ENCODE measurements around the gene DNAJC13. TPM values are rescaled to one million over a fixed set of nuclear protein-coding genes. Genes with fewer than 3 reads are reported as not detected.

Gene DNAJC13
- total and polyA plus RNA-seq, 2 experiments from 2014 or later, result 15.1 to 55.4 TPM

DNA sequence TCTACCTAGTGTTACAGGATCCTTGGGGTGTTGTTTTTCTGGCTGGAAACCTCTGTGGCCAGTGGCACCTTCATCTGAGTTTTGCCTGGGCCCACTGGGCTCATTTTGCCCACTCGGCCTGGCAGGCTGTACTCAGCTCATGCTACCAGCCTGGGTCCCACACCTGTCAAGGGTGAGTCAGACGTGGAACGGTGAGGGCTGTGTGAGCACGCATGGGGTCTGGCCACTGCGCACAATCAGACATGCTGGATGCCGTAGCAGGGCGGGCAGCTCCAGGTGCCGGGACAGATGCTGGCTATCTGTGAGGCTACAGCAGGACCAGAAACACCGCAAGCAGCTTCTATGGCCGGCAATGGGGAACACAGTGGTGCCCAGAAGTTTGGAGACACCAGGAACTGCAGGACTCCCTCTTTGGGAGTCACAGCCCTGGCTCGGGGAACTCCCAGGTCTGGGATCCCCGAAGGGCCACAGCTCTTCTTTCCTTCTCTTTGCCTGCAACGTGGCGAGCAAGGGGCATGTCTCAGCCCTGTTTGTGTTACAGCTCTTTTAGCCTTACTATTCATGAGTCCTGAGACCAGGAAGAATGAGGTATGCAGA is 35.9 kb upstream of the DNAJC13 start:
- 89% methylated on average over 14 of the region's 14 CpGs for WGBS (ENCODE audit: low lambda C conversion rate, missing lambda C conversion rate)
- Histone ChIP-seq H3K27ac (no peak overlapping the region), H3K4me3 (no peak overlapping the region), H2AFZ (no peak overlapping the region), H4K20me1 (ENCODE audit: insufficient read depth, poor library complexity, severe bottlenecking) (no peaks in the 10 kb centered on the region), H3K4me1 (ENCODE audit: insufficient read depth) (no peaks in the 10 kb centered on the region), H3K4me2 (no peak overlapping the region), H3K27me3 (no peaks in the 10 kb centered on the region), H3K9me2 (replicated peaks; ENCODE audit: insufficient read depth) (no peaks in the 10 kb centered on the region), H3K79me2 (no peaks in the 10 kb centered on the region), H3K9me3 (ENCODE audit: low read depth) (no peaks in the 10 kb centered on the region), H3K36me3 (replicated peaks; ENCODE audit: insufficient read depth, low read depth) (no peaks in the 10 kb centered on the region)
- TF ChIP-seq EZH2phosphoT487 (IDR thresholded peaks at IDR 0.05; ENCODE audit: low read depth, severe bottlenecking, unreplicated experiment) (no peak), EZH2 (IDR thresholded peaks at IDR 0.05; ENCODE audit: borderline replicate concordance) (no peak), CTCF (IDR thresholded peaks at IDR 0.05; ENCODE audit: poor library complexity) (no peak)
- no peak for DNase-seq (ENCODE audit: low spot score)

- Histone ChIP-seq H3K79me2 (no peaks in the 10 kb centered on the region), H3K4me1 (ENCODE audit: insufficient read depth) (no peaks in the 10 kb centered on the region), H3K4me2 (no peak overlapping the region), H3K36me3 (replicated peaks; ENCODE audit: insufficient read depth, low read depth) (no peaks in the 10 kb centered on the region), H3K4me3 (no peak overlapping the region), H3K9me3 (ENCODE audit: low read depth) (no peaks in the 10 kb centered on the region), H3K9me2 (replicated peaks; ENCODE audit: insufficient read depth) (no peaks in the 10 kb centered on the region), H3K27ac (peak overlapping the region; percentile 48), H2AFZ (no peak overlapping the region), H3K27me3 (no peaks in the 10 kb centered on the region), H4K20me1 (ENCODE audit: insufficient read depth, poor library complexity, severe bottlenecking) (no peaks in the 10 kb centered on the region)
- TF ChIP-seq CTCF (IDR thresholded peaks at IDR 0.05; ENCODE audit: poor library complexity) (no peak), EZH2phosphoT487 (IDR thresholded peaks at IDR 0.05; ENCODE audit: low read depth, severe bottlenecking, unreplicated experiment) (no peak), EZH2 (IDR thresholded peaks at IDR 0.05; ENCODE audit: borderline replicate concordance) (no peak)
- no peak for DNase-seq (ENCODE audit: low spot score)
- WGBS (ENCODE audit: low lambda C conversion rate, missing lambda C conversion rate), result 33% methylated on average over 4 of the region's 4 CpGs
Measured at GRCh38 chr3:132382267-132382666, 35.0 kb upstream of the DNAJC13 start.

- peak; percentile 66 for DNase-seq (ENCODE audit: low spot score)
- Histone ChIP-seq H2AFZ (no peak overlapping the region), H3K36me3 (replicated peaks; ENCODE audit: insufficient read depth, low read depth) (no peaks in the 10 kb centered on the region), H3K9me2 (replicated peaks; ENCODE audit: insufficient read depth) (no peaks in the 10 kb centered on the region), H3K4me1 (ENCODE audit: insufficient read depth) (no peaks in the 10 kb centered on the region), H3K79me2 (no peaks in the 10 kb centered on the region), H3K27me3 (no peaks in the 10 kb centered on the region), H3K4me2 (no peak overlapping the region), H3K27ac (peak overlapping the region; percentile 48), H3K4me3 (no peak overlapping the region), H3K9me3 (ENCODE audit: low read depth) (no peaks in the 10 kb centered on the region), H4K20me1 (ENCODE audit: insufficient read depth, poor library complexity, severe bottlenecking) (no peaks in the 10 kb centered on the region)
- TF ChIP-seq EZH2phosphoT487 (IDR thresholded peaks at IDR 0.05; ENCODE audit: low read depth, severe bottlenecking, unreplicated experiment) (no peak), EZH2 (IDR thresholded peaks at IDR 0.05; ENCODE audit: borderline replicate concordance) (no peak), CTCF (IDR thresholded peaks at IDR 0.05; ENCODE audit: poor library complexity) (no peak)
Measured at GRCh38 chr3:132382688-132383194, 34.6 kb upstream of the DNAJC13 start.
